Neuronal stem cell (in vitro differentiated cells): ENCODE measurements around the gene ATCAY.

Experiments used
- DNase-seq: peaks from one replicate; pipeline ENCODE4 v3.0.0-alpha.2; 2013; ENCODE audit warnings: low spot score
- H2AFZ ChIP-seq: one replicate; pipeline ENCODE4 v1.6.1; 2013; ENCODE audit warnings: mild to moderate bottlenecking, low read length, inconsistent platforms
- H2AK5ac ChIP-seq: 2 replicates; pipeline ENCODE4 v1.6.1; 2013; ENCODE audit warnings: low read depth, mild to moderate bottlenecking, inconsistent platforms, low read length, moderate library complexity, mixed read lengths
- H2BK120ac ChIP-seq: 2 replicates; pipeline ENCODE4 v1.6.1; 2013; ENCODE audit warnings: low read depth, mild to moderate bottlenecking, inconsistent platforms, low read length, moderate library complexity, mixed read lengths
- H2BK12ac ChIP-seq: one replicate; pipeline ENCODE4 v1.6.1; 2013; ENCODE audit warnings: low read length, inconsistent platforms
- H2BK15ac ChIP-seq: 2 replicates; pipeline ENCODE4 v1.6.1; 2013; ENCODE audit warnings: mild to moderate bottlenecking, low read length, inconsistent platforms, mixed read lengths
- H2BK5ac ChIP-seq: one replicate; pipeline ENCODE4 v1.6.1; 2013; ENCODE audit warnings: inconsistent platforms, mild to moderate bottlenecking, low read length, moderate library complexity
- H3K14ac ChIP-seq: one replicate; pipeline ENCODE4 v1.6.1; 2013; ENCODE audit warnings: low read length, inconsistent platforms
- H3K18ac ChIP-seq: 2 replicates; pipeline ENCODE4 v1.6.1; 2013; ENCODE audit warnings: low read length, inconsistent platforms
- H3K23ac ChIP-seq: 2 replicates; pipeline ENCODE4 v1.6.1; 2013; ENCODE audit warnings: low read depth, mild to moderate bottlenecking, mixed read lengths, low read length, inconsistent platforms; ENCODE audit not compliant: poor library complexity
- H3K27ac ChIP-seq: replicated peaks from 3 replicates; pipeline ENCODE4 v1.5.1; 2013; ENCODE audit warnings: low read length, inconsistent platforms
- H3K27me3 ChIP-seq, 3 experiments: 2 replicates each; pipeline ENCODE4 v1.6.1; 2013; ENCODE audit warnings: low read length in 3 of 3, mild to moderate bottlenecking in 2 of 3, inconsistent platforms in 1 of 3, low read depth in 1 of 3, mixed read lengths in 1 of 3, moderate library complexity in 1 of 3; ENCODE audit not compliant: control insufficient read depth in 3 of 3, insufficient read depth in 3 of 3
- H3K36me3 ChIP-seq, 2 donors: replicated peaks in 1 of 2; 2 replicates each; pipeline ENCODE4 v1.6.1; 2013; ENCODE audit warnings: low read length in 2 of 2; ENCODE audit not compliant: control insufficient read depth in 2 of 2, insufficient read depth in 2 of 2
- H3K4ac ChIP-seq: 2 replicates; pipeline ENCODE4 v1.6.1; 2013; ENCODE audit warnings: inconsistent platforms, mild to moderate bottlenecking, low read length, moderate library complexity
- H3K4me1 ChIP-seq, 2 donors: 1 replicate in 1 of 2; 2 replicates in 1 of 2; pipeline ENCODE4 v1.6.1; 2013; ENCODE audit warnings: low read length in 2 of 2, low read depth in 1 of 2; ENCODE audit not compliant: control insufficient read depth in 2 of 2, insufficient read depth in 1 of 2
- H3K4me2 ChIP-seq: one replicate; pipeline ENCODE4 v1.6.1; 2013; ENCODE audit warnings: mild to moderate bottlenecking, low read length, inconsistent platforms; ENCODE audit not compliant: insufficient read depth, poor library complexity, severe bottlenecking
- H3K4me3 ChIP-seq, 2 donors: 2 replicates each; pipeline ENCODE4 v1.5.1; 2013; ENCODE audit warnings: low read length in 2 of 2, mild to moderate bottlenecking in 2 of 2, inconsistent platforms in 1 of 2, moderate library complexity in 1 of 2
- H3K79me1 ChIP-seq: one replicate; pipeline ENCODE4 v1.6.1; 2013; ENCODE audit warnings: low read depth, mild to moderate bottlenecking, inconsistent platforms, low read length, moderate library complexity
- H3K9ac ChIP-seq: one replicate; pipeline ENCODE4 v1.6.1; 2013; ENCODE audit warnings: mild to moderate bottlenecking, low read depth, low read length, inconsistent platforms; ENCODE audit not compliant: poor library complexity
- H3K9me3 ChIP-seq, 2 donors: replicated peaks in 1 of 2; 2 replicates each; pipeline versions ENCODE3 to v1.6.1; 2013; ENCODE audit warnings: low read length in 2 of 2, mild to moderate bottlenecking in 2 of 2, inconsistent platforms in 1 of 2, low read depth in 1 of 2, mixed read lengths in 1 of 2, moderate library complexity in 1 of 2; ENCODE audit not compliant: control insufficient read depth in 2 of 2, insufficient read depth in 1 of 2
- H4K8ac ChIP-seq: one replicate; pipeline ENCODE4 v1.6.1; 2013; ENCODE audit warnings: low read depth, mild to moderate bottlenecking, inconsistent platforms, low read length, moderate library complexity
- H4K91ac ChIP-seq: one replicate; pipeline ENCODE4 v1.6.1; 2013; ENCODE audit warnings: low read length, low read depth, mild to moderate bottlenecking, inconsistent platforms; ENCODE audit not compliant: poor library complexity
- WGBS, 2 donors: extraction: QIAGEN DNeasy Blood & Tissue Kit; methylation state at CpG; one replicate each; pipeline ENCODE4 v1.1.7; 2013; ENCODE audit warnings: missing lambda C conversion rate in 2 of 2, mixed read lengths in 1 of 2; ENCODE audit not compliant: insufficient read length in 2 of 2, insufficient replicate concordance in 1 of 2; ENCODE audit errors: extremely low coverage in 2 of 2; 5-methylcytosine and 5-hydroxymethylcytosine counted together

Gene ATCAY

GRCh38 chr19:3931041-3931440, 50.6 kb downstream of the ATCAY start:
- no peak for DNase-seq
- Histone ChIP-seq H3K27ac (no peak overlapping the region), H3K14ac (no peak overlapping the region), H2BK15ac (no peak overlapping the region), H2BK5ac (no peak overlapping the region), H3K18ac (no peak overlapping the region), H3K79me1 (peaks cover 2% of the 10 kb centered on the region), H3K4me1 (peaks cover 3 to 8% of the 10 kb centered on the region in 2 donors), H2BK120ac (no peak overlapping the region), H3K9ac (no peak overlapping the region), H3K23ac (no peak overlapping the region), H3K4ac (no peak overlapping the region), H3K36me3 (no peaks in the 10 kb centered on the region), H4K91ac (no peak overlapping the region), H3K9me3 (no peaks in the 10 kb centered on the region), H3K4me3 (no peak overlapping the region), H3K4me2 (no peak overlapping the region), H2AFZ (no peak overlapping the region), H3K27me3 (peaks cover 2 to 15% (median 11%) of the 10 kb centered on the region in 3 experiments), H2AK5ac (no peak overlapping the region), H2BK12ac (no peak overlapping the region), H4K8ac (no peak overlapping the region)
- WGBS, 2 donors: no CpG with 5 or more reads among the region's 8 CpGs

- no peak within 1 kb of the TSS for H2BK5ac ChIP-seq
- H3K18ac ChIP-seq: peak within 1 kb of the TSS; percentile 78
- H3K4me1 ChIP-seq: peaks cover 3 to 8% of the 10 kb centered on the region in 2 donors
- peaks cover 2% of the 10 kb centered on the region for H3K79me1 ChIP-seq
- peak within 1 kb of the TSS; percentile 79 for H2AFZ ChIP-seq
- no peak within 1 kb of the TSS for H2BK12ac ChIP-seq
- H3K4me2 ChIP-seq: peak within 1 kb of the TSS; percentile 69
- H4K91ac ChIP-seq: no peak within 1 kb of the TSS
- no peak within 1 kb of the TSS for H3K27ac ChIP-seq
- H3K36me3 ChIP-seq: no peaks in the 10 kb centered on the region
- H2BK15ac ChIP-seq: peak within 1 kb of the TSS; percentile 67
- no CpG with 5 or more reads among the region's 51 CpGs for WGBS, 2 donors
- DNase-seq: peak; percentile 15
- peak within 1 kb of the TSS; percentile 44 for H3K9ac ChIP-seq
- peak within 1 kb of the TSS; percentile 21 for H2AK5ac ChIP-seq
- H3K4me3 ChIP-seq: peak within 1 kb of the TSS; percentile 8 to 64
- H2BK120ac ChIP-seq: no peak within 1 kb of the TSS
- peak within 1 kb of the TSS; percentile 55 for H3K23ac ChIP-seq
- no peak within 1 kb of the TSS for H3K4ac ChIP-seq
- no peak within 1 kb of the TSS for H4K8ac ChIP-seq
- peaks cover 2 to 15% (median 11%) of the 10 kb centered on the region in 3 experiments for H3K27me3 ChIP-seq
- no peak within 1 kb of the TSS for H3K14ac ChIP-seq
- no peaks in the 10 kb centered on the region for H3K9me3 ChIP-seq
Observed at GRCh38 chr19:3932931-3933810, 52.7 kb downstream of the ATCAY start, which contains the start of gene NMRK2. Gene NMRK2 (plus strand): TSS chr19:3933069. CDS start chr19:3933672, 603 bp downstream.

- no peak overlapping the region for H3K27ac ChIP-seq
- H3K14ac ChIP-seq: no peak overlapping the region
- H2AFZ ChIP-seq: no peak overlapping the region
- peak overlapping the region; percentile 56 for H2AK5ac ChIP-seq
- H3K4me1 ChIP-seq: peaks cover 3 to 8% of the 10 kb centered on the region in 2 donors
- no peak overlapping the region for H3K4me2 ChIP-seq
- no peak overlapping the region for H3K9ac ChIP-seq
- no peak overlapping the region for H2BK15ac ChIP-seq
- H3K18ac ChIP-seq: no peak overlapping the region
- H2BK120ac ChIP-seq: no peak overlapping the region
- H2BK12ac ChIP-seq: no peak overlapping the region
- H3K36me3 ChIP-seq: no peaks in the 10 kb centered on the region
- H3K79me1 ChIP-seq: no peaks in the 10 kb centered on the region
- no peak for DNase-seq
- no peak overlapping the region for H3K4me3 ChIP-seq
- no peak overlapping the region for H4K8ac ChIP-seq
- peaks cover 2 to 12% (median 11%) of the 10 kb centered on the region in 3 experiments for H3K27me3 ChIP-seq
- no peak overlapping the region for H4K91ac ChIP-seq
- no peak overlapping the region for H2BK5ac ChIP-seq
- H3K9me3 ChIP-seq: peaks cover 0 to 1% of the 10 kb centered on the region in 2 donors
- no peak overlapping the region for H3K23ac ChIP-seq
- WGBS, 2 donors: no CpG with 5 or more reads among the region's 29 CpGs
- H3K4ac ChIP-seq: no peak overlapping the region
Observed at GRCh38 chr19:3936506-3937442, 56.3 kb downstream of the ATCAY start.
